Measurements from ENCODE around the gene HEMK1. TPM values are rescaled to one million over a fixed set of nuclear protein-coding genes. Genes with fewer than 3 reads are reported as not detected.

HEMK1 gene
- total RNA-seq, 1 donor from 2014 or later, result 16.8 TPM

- DNase-seq (ENCODE audit: low spot score) (peak; percentile 64), ATAC-seq (peak; percentile 93)
These were observed 26.9 kb upstream of the HEMK1 start for GRCh38 chr3:50542177-50543034.

- ATAC-seq, result no peak
- DNase-seq (ENCODE audit: low spot score), result no peak
These were observed 23.5 kb upstream of the HEMK1 start for GRCh38 chr3:50545781-50546180.

DNA sequence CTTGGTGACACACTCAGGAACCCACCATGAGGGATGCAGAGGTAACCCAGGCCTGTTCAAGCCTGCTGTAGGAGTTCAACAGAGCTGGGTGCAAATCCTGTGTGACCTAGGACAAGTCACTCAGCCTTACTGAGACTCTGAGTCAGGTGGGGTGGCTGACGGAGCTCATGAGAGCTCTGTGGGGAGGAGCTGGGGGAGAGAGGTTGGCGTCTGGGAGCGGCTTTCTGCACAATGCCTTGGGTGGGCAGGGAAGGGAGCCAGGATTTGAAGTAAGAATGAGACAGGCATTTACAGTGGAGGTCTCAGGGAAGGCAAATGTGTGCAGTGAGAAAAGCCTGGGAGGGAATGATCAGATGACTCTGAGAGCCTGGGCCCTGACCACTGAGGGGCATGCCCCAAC, 20.1 kb upstream of the HEMK1 start:
- DNase-seq (ENCODE audit: low spot score) (no peak), ATAC-seq (no peak)

- DNase-seq (ENCODE audit: low spot score), result peak; percentile 52
- ATAC-seq, result peak; percentile 73
These were observed 19.1 kb upstream of the HEMK1 start for GRCh38 chr3:50550079-50550736.

- DNase-seq (ENCODE audit: low spot score) (no peak), ATAC-seq (no peak)
These were observed 18.2 kb upstream of the HEMK1 start for GRCh38 chr3:50551054-50551659.

DNA sequence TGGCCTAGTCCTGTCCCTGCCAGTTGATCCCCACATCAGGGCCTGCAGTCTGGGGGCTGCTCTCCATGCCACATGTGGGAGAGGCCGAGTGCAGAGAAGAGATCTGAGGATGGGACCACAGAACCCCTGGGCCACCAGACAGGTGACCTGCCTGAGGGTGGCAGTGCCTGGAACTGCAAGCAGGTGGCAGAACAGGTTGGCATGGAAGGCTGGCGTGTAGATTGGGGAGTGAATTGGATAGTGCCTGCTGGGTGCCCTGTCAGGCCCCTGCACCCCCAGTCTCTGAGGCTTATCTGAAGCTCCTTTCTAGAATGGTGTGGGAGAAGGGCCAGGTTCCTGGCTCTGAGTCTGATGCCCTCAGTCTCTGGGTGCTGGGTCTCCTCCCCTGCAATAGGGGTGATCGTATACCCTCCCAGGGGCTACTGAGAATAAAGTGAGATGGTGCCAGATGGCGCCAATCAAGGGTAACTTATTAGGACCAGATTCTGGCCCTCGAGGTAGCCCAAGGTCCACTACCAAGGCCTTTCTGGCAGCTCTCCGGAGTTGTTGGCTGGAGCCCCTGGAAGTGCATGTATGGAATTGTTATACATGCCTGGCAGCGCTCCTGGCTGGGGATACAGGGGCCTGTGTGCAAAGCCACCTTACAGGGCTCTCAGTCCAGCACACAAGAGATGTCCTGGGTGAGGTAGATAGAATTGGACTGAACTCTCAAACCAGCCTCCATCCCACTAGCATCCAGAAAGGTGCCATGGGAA, 17.5 kb upstream of the HEMK1 start:
- no peak for DNase-seq (ENCODE audit: low spot score)
- peak; percentile 51 for ATAC-seq

DNA sequence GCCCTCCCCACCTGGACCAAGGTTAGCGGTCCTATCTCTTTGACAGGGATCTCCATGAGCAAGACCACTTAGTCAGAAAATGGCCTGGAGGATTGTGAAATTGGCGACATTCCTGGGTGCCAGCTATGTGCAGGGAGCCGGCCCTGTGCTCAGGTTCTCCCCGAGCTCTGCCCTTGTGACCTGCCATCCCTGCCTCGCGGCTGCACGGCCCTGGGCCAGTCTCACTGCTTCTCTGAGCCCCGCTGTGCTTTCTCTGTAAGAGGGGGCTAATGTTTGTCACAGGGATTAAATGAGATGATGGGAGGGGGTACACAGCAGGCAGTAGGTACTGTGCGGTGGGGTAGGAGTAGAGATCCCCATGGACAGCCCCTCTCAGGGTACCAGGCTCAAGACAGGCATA, 16.7 kb upstream of the HEMK1 start:
- no peak for ATAC-seq
- DNase-seq (ENCODE audit: low spot score), result no peak

GRCh38 chr3:50554553-50554952, 14.8 kb upstream of the HEMK1 start:
- ATAC-seq, result no peak
- no peak for DNase-seq (ENCODE audit: low spot score)

- ATAC-seq (no peak), DNase-seq (ENCODE audit: low spot score) (no peak)
These were observed 12.2 kb upstream of the HEMK1 start for GRCh38 chr3:50557106-50557505.

- no peak for ATAC-seq
- DNase-seq (ENCODE audit: low spot score), result no peak
These were observed 11.4 kb upstream of the HEMK1 start for GRCh38 chr3:50557915-50558314.

DNA sequence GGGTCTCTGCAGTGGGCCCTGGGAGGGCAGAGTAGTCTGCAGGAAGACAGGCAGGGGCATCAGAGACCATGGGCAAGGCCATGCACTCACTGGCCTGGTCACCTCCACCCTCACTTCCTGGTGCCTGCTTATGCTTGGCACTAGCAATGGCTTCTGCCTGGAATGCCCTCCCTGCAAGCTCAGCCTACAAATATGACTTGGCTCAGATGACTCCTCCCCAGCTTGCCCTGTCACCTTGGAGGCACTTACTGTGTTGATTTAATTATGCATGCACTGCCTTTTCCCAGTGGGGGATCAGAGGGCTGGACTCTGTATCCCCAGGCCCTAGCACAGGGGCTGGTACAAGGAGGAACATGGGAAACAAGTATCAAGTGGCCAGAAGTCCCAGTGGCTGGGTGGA, 9.6 kb upstream of the HEMK1 start:
- ATAC-seq, result no peak

DNA sequence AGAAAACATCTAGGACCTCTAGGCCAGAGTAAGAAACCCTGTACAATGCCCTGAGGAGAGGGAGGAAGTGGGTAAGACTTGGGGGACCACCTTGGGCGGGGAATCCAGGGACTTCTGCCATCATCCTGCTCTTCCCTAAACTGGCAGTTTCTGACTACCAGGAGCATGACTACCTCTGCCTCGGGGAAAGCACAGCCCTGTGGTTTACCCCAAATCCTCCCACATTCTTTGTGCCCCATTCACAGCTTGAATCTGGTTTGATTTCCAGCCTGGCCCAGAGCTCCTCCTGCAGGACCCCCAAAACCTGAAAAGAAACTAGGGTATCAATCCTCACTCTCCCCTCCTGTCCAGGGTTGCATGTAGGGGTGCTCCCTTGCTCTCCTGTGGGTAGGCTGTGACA, 6.5 kb upstream of the HEMK1 start:
- no peak for ATAC-seq
- DNase-seq (ENCODE audit: low spot score), result no peak

More for the DNA sequence above, 9.6 kb upstream of the HEMK1 start:
- no peak for DNase-seq (ENCODE audit: low spot score)

GRCh38 chr3:50563867-50564266, 5.5 kb upstream of the HEMK1 start:
- no peak for DNase-seq (ENCODE audit: low spot score)
- no peak for ATAC-seq

GRCh38 chr3:50564321-50564720, 5.0 kb upstream of the HEMK1 start:
- no peak for ATAC-seq

GRCh38 chr3:50567011-50567385, 2.3 kb upstream of the HEMK1 start:
- no peak for DNase-seq (ENCODE audit: low spot score)
- no peak for ATAC-seq

More at GRCh38 chr3:50564321-50564720, 5.0 kb upstream of the HEMK1 start:
- no peak for DNase-seq (ENCODE audit: low spot score)

- peak; percentile 67 for ATAC-seq
- DNase-seq (ENCODE audit: low spot score), result peak; percentile 90
These were observed 1.7 kb upstream of the HEMK1 start, which contains the start of gene C3orf18 for GRCh38 chr3:50567386-50568167. Gene C3orf18 (minus strand): TSS chr3:50567747. CDS start chr3:50565699, 2,048 bp downstream.

- no peak for ATAC-seq
- DNase-seq (ENCODE audit: low spot score), result no peak
These were observed 1.4 kb downstream of the HEMK1 start for GRCh38 chr3:50570508-50571279.

DNA sequence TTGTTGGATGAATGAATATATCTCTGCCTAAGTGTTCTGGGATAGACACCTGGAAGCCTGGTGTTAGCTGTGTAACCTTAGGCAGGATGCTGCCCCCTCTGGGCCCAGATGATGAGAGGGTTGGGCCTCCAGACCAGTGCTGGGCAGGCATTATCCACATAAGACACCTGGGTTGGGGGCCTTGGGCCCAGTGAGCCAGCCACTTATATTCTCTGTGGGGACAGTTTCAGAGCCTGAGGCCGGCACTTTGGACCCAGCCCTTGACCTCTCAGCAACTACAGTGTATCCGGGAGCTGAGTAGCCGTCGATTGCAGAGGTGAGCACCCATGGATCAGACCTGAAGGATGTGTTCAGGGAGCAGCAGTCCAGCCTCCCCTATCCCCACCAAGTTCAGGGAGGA, 2.2 kb downstream of the HEMK1 start:
- DNase-seq (ENCODE audit: low spot score) (no peak), ATAC-seq (no peak)

- ATAC-seq (peak; percentile 66), DNase-seq (ENCODE audit: low spot score) (peak; percentile 84)
These were observed 2.8 kb downstream of the HEMK1 start for GRCh38 chr3:50572158-50572557.
